Uterus (tissue), 4 donors: ENCODE measurements around the gene STYK1. TPM values are rescaled to one million over a fixed set of nuclear protein-coding genes. Genes with fewer than 3 reads are reported as not detected.
A peak's percentile ranks its signal among the peaks of the same experiment; 100 is the strongest.

Source experiments
- DNase-seq, 2 donors: peaks; one replicate each; pipeline ENCODE4 v3.0.0-alpha.2; 2019 to 2020
- H3K27ac ChIP-seq, 2 donors: fragments of 200-600 bp; sonication (generic); 1 replicate in 1 of 2; 2 replicates in 1 of 2; pipeline ENCODE4 v1.5.1; 2016 to 2018
- H3K27me3 ChIP-seq, 2 donors: fragments of 200-600 bp; sonication (generic); one replicate each; pipeline ENCODE4 v1.5.1; 2018 to 2019; ENCODE audit warnings: control low read depth in 1 of 2
- H3K36me3 ChIP-seq, 2 donors: fragments of 200-600 bp; sonication (generic); one replicate each; pipeline ENCODE4 v1.5.1; 2019; ENCODE audit warnings: control low read depth in 1 of 2
- H3K4me1 ChIP-seq, 2 donors: fragments of 200-600 bp; sonication (generic); one replicate each; pipeline ENCODE4 v1.5.1; 2018 to 2019; ENCODE audit warnings: control low read depth in 1 of 2
- H3K4me3 ChIP-seq, 2 donors: fragments of 200-600 bp; sonication (generic); 1 replicate in 1 of 2; 2 replicates in 1 of 2; pipeline ENCODE4 v1.5.1; 2018 to 2019; ENCODE audit warnings: mild to moderate bottlenecking in 1 of 2
- H3K9me3 ChIP-seq, 2 donors: fragments of 200-600 bp; sonication (generic); one replicate each; pipeline ENCODE4 v1.5.1; 2019; ENCODE audit warnings: control low read depth in 1 of 2
- CTCF ChIP-seq, 4 experiments: fragments of 200-600 bp in 2 of 4; fragments of 450-650 bp in 2 of 4; sonication (generic) in 2 of 4; IDR thresholded peaks; one replicate each; pipeline ENCODE4 v1.5.1; 2016 to 2019; ENCODE audit warnings: antibody characterized with exemption in 4 of 4, mild to moderate bottlenecking in 2 of 4, moderate library complexity in 1 of 4
- POLR2A ChIP-seq, 2 donors: fragments of 450-650 bp; IDR thresholded peaks; one replicate each; pipeline ENCODE4 v1.6.1; 2016; ENCODE audit warnings: antibody characterized with exemption in 2 of 2, mild to moderate bottlenecking in 1 of 2, moderate library complexity in 1 of 2
- intact Hi-C: fragments of 100-400 bp; cut with DNase I; formaldehyde crosslinking; loops from one replicate; pipeline ENCODE4 v1.15.1; 2023; ENCODE audit warnings: low total_unique reads
- total RNA-seq, 4 donors: library from RNA; depleted of rRNA in 3 of 4; stranded (reverse); fragments of >200 nt in 3 of 4; gene quantifications; one replicate each; pipeline versions ENCODE4 v1.1.0 to v1.2.4, GENCODE V29; 2014 to 2023
- donor health status: DM: yes; HTN: yes; CAD: no.

The STYK1 gene
- 1 to 10 TPM in 1 of 4 donors, under 1 TPM in 1, not detected in 2; 0.62 to 2.1 TPM for total RNA-seq

GRCh38 chr12:10673659-10674384 lies at the start of gene STYK1:
Gene STYK1, minus strand, starts transcription at chr12:10674052. Its CDS starts 39,434 bp downstream, at chr12:10634618.
- intact Hi-C loops = no loop called here
- DNase-seq = peak in 1 of 2 donors; percentile 32

GRCh38 chr12:10722905-10723746 lies 49.3 kb upstream of the STYK1 start, which contains the start of gene YBX3:
Gene YBX3, minus strand, starts transcription at chr12:10723323. Its CDS starts 212 bp downstream, at chr12:10723111.
- Histone ChIP-seq H3K36me3 (no peaks in the 10 kb centered on the region), H3K4me1 (peaks cover 0 to 4% of the 10 kb centered on the region in 2 donors), H3K4me3 (peak within 1 kb of the TSS; percentile 68 to 86), H3K9me3 (no peaks in the 10 kb centered on the region), H3K27me3 (no peaks in the 10 kb centered on the region), H3K27ac (peak within 1 kb of the TSS; percentile 92 to 99)
- intact Hi-C loops = no loop called here
- peak in 1 of 4 experiments; percentile 17 for TF ChIP-seq CTCF (IDR thresholded peaks at IDR 0.05)
- peak; percentile 69 to 70 for TF ChIP-seq POLR2A (IDR thresholded peaks at IDR 0.05)
- DNase-seq = peak; percentile 87 to 89

More at GRCh38 chr12:10673659-10674384, at the start of gene STYK1:
- Histone ChIP-seq H3K27me3 (no peaks in the 10 kb centered on the region), H3K36me3 (no peaks in the 10 kb centered on the region), H3K4me1 (no peaks in the 10 kb centered on the region), H3K27ac (no peak within 1 kb of the TSS), H3K9me3 (no peaks in the 10 kb centered on the region), H3K4me3 (peak within 1 kb of the TSS; percentile 20 to 24)
- TF ChIP-seq CTCF (IDR thresholded peaks at IDR 0.05) (peak; percentile 41 to 60 (median 55)), POLR2A (IDR thresholded peaks at IDR 0.05) (no peak)

GRCh38 chr12:10722502-10722904 lies 48.7 kb upstream of the STYK1 start:
- H3K4me1 ChIP-seq = peaks cover 0 to 4% of the 10 kb centered on the region in 2 donors
- TF ChIP-seq CTCF (IDR thresholded peaks at IDR 0.05) (peak in 2 of 4 experiments; percentile 24 to 27), POLR2A (IDR thresholded peaks at IDR 0.05) (no peak)
- H3K27me3 ChIP-seq = no peaks in the 10 kb centered on the region
- H3K27ac ChIP-seq = peak overlapping the region; percentile 92 to 99
- peak; percentile 55 to 59 for DNase-seq
- H3K36me3 ChIP-seq = no peaks in the 10 kb centered on the region
- no peaks in the 10 kb centered on the region for H3K9me3 ChIP-seq
- intact Hi-C loops = no loop called here
- H3K4me3 ChIP-seq = peak overlapping the region; percentile 68 to 86

GRCh38 chr12:10721651-10722501 lies 48.0 kb upstream of the STYK1 start:
- no peaks in the 10 kb centered on the region for H3K9me3 ChIP-seq
- DNase-seq = peak; percentile 93 to 94
- H3K4me1 ChIP-seq = peaks cover 0 to 4% of the 10 kb centered on the region in 2 donors
- TF ChIP-seq POLR2A (IDR thresholded peaks at IDR 0.05) = peak; percentile 49 to 51
- peak in 1 of 4 experiments; percentile 3 for TF ChIP-seq CTCF (IDR thresholded peaks at IDR 0.05)
- H3K27me3 ChIP-seq = no peaks in the 10 kb centered on the region
- H3K36me3 ChIP-seq = no peaks in the 10 kb centered on the region
- peak overlapping the region; percentile 68 to 86 for H3K4me3 ChIP-seq
- intact Hi-C loops = no loop called here
- peak overlapping the region; percentile 92 to 99 for H3K27ac ChIP-seq
